Right hindlimb (tissue), 1 donor: Measurements from ENCODE around the gene SMYD1.
"Not testable (repeated sequence)": the region's sequence is repeated elsewhere in the genome, so short reads cannot be mapped to it uniquely, and the experiment has no call there.

ENCODE experiments used
- DNase-seq: peaks from one replicate; pipeline ENCODE4 v3.0.0-alpha.2; 2018

Gene SMYD1

DNA sequence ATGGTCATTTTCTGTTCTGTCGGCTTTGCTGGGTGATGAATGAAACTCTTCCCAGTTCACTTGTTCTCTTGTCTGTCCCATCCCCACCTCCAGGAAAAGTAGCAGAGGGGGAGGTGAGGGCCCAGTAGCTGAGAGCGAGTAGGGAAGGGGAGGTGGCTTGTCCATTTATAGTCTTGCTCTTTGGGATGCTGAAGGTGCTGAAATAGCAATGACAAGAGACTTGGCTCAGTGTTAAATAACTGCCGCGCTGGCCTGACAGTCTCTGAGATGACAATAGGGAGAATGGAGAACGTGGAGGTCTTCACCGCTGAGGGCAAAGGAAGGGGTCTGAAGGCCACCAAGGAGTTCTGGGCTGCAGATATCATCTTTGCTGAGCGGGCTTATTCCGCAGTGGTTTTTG, at the start of gene SMYD1:
Gene SMYD1 (plus strand): TSS at position 228 of the 400 bp plus-strand sequence. CDS start 40 bp downstream, at position 268.
- no peak for DNase-seq

DNA sequence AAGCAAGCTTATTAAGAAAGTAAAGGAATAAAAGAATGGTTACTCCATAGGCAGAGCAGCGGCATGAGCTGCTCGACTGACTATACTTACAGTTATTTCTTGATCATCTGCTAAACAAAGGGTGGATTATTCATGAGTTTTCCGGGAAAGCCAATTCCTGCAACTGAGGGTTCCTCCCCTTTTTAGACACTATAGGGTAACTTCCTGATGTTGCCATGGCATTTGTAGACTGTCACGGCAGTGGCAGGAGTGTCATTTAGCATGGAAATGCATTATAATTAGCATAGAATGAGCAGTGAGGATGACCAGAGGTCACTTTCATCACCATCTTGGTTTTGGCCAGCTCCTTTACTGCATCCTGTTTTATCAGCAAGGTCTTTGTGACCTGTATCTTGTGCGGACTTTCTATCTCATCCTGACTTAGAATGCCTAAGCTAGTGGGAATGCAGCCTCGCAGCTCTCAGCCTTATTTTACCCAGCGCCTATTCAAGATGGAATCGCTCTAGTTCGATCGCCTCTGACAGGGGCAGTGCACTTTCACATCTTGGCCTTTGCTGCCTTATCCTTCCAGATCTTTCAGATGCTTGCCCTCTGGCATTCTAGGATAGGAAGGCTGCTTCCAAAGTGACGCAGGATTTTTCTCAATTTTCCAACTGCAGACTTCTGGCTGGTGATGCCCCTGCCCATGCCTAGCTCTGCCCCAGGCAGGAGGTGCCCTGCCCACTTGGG, 49.4 kb upstream of the SMYD1 start:
- DNase-seq, result not testable (repeated sequence)

DNA sequence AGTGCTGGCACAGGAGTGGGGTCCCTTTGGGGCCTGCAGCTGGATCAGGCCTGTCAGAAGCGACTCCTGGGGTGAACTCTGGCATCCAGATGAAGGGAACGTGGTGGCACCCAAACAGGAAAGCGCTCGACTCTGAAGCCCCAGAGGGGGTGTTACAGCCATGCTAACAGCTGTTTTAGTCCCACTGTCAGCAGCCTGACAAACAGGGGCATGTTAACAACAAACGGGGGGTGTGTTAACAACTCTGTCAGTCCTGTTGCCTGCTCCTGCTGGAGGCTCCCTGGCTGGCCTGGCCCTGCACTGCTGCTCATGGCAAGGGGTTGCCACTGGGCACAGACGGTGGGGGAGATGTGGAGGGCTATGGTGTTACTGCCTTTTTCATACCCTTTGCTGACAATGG, 48.7 kb upstream of the SMYD1 start:
- DNase-seq, result no peak

DNA sequence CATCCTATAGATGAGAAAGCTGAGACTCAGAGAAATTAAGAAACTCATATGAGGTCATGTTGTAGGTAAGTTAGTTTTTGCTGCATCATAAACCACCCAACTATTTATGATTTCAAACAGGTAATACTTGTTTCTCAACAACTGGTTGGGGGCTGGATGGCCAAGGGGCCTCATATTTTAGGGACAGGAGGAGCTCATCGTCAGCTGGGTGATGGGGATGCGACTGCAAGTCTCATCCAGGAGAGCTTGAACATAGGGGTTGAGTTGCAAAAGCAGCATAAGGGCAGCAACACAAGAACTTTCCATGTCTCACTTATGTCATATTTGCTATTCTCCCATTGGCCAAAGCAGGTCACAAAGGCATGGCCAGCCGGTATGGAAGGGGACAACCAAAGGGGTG, 47.6 kb upstream of the SMYD1 start:
- no peak for DNase-seq

DNA sequence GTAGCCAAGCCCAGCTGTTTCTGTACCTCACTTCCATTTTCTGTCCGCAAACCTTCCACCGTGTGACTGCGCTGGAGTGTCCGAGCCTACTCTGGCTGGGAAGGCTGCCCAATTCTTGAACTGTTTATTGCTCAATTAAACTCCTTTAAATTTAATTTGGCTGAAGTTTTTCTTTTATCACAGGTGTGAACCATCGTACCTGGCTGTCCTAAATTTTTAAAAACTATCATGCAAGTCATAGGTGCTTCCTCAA, 45.0 kb upstream of the SMYD1 start:
- DNase-seq, result no peak

DNA sequence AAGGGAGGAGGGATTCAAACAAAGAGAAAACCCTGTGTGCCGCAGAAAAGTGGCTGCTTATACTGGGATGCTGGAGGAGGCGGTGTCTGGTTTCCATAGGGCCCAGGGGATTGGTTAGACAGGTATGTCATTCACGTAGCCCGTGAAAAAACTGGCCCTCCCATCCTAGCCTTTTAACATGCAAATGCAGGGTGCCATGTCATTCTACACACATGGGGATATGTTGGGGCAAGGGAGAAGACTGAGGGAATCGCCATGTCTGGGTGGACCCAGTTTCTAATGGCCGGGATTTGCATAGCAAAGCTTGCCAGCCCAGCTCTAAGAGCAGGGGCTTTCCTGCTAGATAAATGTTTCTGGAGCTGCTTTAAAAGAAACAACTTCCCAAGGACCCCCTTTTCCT, 43.1 kb upstream of the SMYD1 start:
- DNase-seq, result no peak

DNA sequence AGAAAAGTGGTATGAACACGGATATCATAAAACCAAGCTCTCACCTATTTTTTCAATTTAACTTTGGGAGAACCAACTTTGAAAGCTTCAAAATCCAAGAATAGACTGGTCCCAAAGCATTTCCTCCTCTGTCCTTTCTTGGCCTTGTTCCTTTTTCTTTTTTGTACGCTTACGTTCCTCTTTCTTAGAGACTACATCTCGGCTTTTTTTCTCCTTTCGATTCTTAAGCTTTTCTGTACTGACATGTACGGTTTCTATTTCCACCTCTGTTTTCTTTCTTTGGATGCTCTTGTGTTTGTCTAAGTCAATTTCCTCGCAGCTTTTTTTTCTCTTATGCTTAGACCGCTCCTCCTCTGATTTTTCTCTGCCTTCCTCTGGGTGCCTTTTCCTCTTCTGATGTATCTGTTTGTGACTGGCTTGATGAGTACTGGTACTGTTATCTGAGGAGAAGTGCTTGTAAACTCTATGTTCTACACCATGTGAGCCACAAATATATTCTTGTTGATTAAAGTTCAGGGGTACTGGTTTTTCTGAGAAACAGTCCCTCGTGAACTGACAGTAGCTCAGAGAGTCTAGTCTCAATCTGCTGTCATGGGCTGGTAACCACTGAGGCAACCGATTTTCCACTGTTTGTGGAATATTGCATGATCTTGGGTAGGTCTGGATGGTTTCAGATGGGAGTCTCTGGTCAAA, 39.8 kb upstream of the SMYD1 start:
- DNase-seq, result no peak

DNA sequence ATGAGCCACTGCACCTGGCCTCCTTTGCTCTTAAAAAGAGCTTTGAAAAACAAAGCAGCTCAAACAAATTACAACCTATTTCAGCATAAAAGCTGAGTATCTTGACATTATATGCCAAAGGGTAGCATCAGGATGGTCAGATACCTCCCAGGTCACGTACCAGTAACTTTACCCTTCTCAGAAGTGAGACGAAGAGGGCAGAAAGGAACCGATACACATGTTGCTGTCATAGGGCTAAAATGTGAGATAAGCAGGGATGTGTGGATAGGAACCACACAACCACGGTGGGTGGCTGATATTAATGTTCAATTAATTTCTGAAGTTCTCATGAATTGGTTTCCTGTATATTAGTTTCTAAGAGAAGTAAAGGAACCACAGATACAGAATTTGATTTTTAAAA, 38.7 kb upstream of the SMYD1 start:
- DNase-seq, result no peak

DNA sequence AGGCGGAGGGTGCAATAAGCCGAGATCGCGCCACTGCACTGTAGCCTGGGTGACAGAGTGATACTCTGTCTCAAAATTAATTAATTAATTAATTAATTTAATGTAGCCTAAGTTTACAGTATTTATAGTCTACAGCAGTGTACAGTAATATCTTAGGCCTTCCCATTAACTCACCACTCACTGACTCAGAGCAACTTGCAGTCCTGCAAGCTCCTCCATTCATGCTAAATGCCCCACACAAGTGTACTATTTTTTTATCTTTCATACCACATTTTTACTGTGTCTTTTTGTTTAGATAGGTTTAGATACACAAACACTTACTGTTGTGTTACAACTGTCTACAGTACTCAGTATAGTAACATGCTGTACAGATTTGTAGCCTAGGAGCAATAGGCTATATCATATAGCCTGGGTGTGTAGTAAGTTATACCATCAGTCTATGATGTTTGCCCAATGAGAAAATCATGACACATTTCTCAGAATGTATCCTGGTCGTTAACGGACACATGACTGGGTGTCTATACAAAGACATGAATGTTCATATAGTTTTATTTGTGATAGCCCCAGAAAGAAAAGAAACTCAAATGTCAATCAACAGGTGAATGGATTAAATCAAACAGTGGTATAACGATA, 35.4 kb upstream of the SMYD1 start:
- no peak for DNase-seq

DNA sequence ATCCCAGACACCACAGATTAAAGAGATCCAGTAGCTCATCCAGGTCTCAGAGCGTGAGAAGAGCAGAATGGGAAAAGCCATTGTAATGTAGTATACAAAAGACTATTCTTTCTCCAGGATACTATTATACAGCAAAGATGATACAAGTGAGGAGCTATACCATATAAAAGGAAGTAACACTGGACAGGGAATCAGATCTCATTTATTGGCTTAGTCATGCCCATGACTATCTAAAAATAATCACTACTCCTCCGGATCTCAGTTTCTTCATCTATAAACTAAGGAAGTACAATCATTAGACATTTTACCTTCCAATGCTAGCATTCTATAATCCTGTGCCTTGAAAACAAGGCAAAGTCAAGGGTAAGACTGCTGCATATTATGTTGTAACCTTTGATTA, 31.4 kb upstream of the SMYD1 start:
- DNase-seq, result no peak

DNA sequence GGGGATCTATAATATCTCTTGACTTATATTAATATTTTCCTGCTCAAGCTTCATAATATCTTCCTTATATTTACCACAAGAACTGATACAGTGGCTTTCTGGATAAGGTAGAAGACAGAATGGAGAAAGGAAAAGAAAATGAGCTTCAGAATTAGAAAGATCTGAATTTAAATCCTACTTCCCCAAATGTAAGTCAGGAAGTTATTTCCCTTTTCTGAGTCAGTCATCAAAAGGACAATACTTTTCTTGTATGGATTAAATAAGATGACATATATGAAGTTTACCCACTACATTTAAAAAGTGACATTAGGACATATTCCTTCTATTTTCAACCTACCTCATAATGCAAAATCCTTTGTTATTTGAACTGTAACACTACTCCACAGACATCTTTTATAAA, 31.0 kb upstream of the SMYD1 start:
- no peak for DNase-seq

DNA sequence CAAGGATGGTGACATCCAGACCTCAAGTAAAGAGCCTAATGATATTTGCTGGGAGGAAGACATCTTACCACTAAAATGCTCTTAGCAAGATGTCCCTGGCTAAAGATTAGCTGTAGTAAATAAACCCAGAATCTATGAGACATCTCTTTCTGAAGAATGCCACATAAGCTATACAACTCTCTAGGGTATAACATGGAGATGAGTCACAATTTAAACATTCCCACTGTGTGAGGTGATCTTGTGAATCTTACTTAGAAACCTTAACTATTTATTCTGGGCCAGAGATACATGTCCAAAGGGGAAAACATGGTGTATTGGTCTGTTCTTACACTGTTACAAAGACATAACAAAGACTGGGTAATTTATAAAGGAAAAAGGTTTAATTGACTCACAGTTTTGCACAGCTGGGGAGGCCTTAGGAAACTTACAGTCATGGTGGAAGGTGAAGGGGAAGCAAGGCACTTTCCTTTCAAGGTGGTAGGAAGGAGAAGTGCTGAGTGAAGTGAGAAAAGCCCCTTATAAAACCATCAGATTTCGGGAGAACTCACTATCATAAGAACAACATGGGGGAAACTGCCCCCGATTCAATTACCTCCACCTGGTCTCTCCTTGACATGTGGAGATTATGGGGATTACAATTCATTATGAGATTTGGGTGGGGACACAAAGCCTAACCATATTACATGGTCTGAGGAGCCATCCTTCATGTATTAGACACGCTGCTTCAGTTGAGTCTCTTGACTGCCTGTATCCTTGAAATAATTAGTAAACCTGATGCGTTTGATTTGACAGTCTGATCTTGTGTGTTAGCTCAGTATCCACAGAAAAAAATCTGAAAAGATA, 29.1 kb upstream of the SMYD1 start:
- no peak for DNase-seq

DNA sequence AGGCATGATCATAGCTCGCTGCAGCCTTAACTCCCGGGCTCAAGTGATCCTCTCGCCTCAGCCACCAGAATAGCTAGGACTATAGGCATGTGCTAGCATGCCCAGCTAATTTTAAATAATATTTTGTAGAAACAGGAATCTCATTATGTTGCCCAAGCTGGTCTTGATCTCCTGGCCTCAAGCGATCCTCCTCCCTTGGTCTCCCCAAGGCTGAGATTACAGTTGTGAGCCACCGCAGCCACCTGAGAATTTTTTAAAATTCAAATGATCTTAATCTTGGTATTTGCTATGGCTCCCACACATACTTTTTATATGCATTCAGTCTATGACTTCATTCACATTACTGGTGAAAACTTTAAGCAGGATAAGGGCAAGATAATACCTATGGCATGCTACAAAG, 25.1 kb upstream of the SMYD1 start:
- DNase-seq, result no peak

DNA sequence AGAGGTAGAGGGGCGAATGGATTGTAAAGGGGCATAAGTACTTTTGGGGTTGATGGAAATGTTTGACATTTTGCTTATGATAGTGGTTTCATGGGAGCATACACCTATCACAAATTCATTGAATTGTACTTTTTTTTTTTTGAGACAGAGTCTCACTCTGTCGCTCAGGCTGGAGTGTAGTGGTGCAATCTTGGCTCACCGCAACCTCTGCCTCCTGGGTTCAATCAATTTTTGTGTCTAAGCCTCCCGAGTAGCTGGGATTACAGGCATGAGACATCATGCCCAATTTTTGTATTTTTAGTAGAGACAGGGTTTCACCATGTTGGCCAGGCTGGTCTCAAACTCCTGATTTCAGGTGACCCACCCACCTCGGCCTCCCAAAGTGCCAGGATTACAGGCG, 22.1 kb upstream of the SMYD1 start:
- not testable (repeated sequence) for DNase-seq

DNA sequence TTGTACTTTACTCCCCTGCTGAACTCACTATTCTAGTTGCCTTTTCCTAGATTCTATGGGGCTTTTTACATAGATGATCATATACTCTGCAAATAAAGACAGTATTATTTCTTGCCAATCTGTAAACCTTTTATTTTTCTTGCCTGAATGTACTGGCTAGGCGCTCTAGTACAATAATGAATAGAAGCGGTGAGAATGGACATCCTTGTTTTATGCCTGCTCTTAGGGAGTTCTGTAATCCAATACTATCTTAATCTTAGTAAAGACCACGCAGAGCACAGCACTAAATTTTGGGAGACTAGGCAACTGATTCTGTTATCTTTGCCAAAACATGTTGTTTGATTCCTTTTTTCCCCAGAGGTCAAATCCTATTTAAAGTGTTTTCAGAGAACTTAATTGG, 19.1 kb upstream of the SMYD1 start:
- DNase-seq, result no peak

DNA sequence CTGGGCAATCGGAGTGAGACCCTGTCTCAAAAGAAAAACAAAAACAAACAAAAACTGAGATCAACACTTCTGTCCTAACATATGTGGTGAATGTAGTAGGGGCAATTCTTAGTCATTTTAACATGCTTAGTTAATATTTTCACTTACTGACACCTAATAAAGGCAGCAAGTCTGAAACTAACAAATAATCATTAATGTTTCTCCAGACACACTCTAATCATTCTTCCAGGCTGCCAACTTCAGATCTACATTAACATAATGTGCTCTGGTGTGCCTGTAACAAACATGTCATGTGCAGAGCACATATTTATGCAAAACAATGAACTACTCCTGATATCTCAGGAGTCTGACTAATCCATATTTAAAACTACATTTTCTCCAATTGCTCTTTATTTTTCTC, 18.0 kb upstream of the SMYD1 start:
- DNase-seq, result no peak

DNA sequence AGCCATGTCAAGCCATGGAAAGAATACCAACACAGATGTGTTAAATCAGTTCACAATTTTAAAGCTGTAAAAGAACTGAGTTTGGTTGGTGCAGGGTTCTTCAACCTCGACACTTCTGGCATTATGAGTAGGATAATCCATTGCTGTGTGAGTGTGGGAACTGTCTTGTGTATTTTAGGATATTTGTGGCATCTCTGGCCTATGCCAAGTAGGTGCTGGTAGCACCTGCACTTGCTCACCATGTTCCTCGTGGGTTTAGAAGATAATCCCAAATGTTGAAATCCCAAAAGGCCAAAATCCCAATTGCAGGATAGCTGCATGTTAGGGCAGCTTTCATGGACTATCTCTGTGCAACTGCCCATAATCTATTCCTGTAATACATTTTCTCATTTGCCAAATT, 15.8 kb upstream of the SMYD1 start:
- DNase-seq, result no peak

DNA sequence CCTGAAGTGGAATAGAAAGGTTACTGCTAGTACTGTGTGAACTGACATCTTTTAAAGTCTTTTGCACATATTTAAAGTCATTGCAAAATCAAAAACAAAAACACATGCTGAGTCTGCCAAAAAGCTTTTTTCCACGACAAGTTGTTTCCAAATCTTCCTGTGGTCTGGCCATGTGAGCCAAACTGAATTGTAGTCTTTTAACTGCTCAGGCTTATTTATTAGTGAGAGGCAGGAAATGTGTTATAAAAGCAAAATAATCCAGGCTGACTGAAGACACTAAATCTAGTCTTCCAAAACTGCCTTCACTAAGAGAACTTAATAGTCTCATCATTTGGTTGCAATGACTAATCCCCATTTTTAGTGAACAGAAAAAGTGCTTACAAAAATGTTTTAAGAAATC, 14.3 kb upstream of the SMYD1 start:
- DNase-seq, result no peak

DNA sequence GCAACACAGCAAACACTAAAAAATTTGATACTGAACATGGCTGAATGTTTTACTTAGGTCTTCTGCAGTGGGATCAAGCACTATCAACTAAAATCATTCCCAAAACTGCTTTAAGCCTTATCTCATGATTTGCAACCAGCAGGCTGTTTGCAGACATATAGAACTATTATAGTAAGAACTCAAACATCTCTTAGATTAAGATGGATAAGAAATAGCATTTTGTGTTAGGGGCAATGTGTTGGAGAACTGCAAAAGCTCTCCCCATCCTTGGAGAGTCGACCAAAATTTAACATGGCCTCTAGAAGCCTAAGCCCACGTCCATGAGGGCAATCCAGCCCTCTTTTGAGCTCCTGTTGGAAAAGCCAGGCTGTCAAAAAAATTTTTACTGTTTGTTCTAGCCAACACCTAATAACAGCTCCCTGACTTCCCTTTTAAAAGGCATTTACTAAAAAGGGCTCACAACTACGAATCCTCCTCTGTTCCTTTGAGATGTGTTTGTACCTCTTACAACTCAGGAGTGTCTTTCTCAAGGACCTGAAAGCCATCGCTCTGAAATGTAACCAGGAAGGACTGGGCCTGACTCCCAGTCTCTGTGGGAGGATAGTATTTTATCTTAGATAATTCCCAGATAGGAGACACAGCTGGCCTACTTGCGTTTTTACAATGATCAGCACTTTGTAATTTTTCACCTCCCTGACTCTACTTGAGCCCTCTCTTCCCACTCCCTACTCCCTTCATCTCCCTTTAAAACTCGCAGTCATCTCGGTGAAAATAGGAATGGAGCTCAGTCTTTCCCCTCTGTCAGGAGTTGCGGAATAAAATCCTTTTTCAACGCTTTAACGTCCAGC, 13.5 kb upstream of the SMYD1 start:
- DNase-seq, result no peak

DNA sequence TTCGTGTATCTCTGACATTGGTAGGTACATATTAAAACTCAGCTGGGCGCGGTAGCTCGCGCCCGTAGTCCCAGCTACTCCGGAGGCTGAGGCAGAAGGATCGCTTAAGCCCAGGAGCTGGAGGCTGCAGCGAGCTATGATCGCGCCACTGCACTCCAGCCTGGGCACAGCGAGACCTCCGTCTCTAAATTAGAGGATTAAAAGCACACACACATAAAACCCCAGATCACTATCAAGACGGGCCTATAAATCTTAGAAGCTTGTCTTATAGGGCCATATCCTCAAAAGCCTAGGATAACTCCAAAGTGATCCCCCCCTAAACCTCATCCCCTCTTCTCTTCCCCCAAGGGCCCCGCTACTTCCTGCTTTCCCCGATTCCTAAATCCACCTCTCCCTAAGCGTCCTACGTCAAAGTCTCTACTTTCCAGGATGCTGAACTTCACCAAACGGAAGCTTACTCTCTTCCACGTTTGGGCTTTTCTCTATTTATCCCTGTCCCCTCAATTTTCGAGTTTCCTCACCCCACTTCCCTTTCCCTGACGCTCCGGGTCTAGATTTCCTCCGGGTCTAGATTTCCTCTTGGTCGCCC, 12.7 kb upstream of the SMYD1 start:
- DNase-seq, result peak; percentile 47

DNA sequence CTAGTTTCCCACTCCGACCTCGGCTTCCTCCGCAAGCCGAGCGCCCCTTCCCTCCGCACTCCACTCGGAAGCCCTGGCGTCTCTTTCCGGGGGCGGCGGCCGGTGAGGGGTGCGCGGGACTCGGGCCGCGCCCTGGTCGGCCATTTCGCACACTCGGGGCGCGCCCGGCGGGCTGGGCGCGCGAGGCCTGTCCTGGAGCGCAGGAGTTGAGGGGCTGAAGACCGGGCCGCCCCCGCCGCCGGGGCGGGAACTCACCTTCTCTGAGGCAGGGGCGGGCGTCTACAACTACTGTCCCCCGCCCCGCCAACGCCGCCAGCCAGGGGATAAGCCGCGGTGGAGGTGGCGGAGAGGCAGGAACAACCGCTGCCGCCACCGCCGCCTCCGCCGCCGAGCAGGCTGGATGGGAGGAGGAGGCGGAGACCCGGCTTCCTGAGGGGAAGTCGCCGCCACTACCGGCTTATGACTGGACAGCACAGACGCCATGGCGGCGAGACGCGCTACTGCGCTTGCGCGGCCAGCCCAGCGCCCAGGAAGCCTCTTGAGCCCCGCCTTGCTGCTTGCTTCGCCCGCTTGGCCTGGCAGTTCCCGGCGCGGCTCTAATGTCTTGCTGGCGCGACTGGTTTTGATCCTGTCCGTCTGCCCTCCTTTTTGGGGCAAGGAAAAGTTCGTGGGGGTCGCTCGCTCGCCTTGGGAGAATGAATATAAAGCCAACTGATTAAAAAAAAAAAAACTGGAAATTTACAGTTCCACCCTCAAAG, 12.1 kb upstream of the SMYD1 start, which contains the start of gene KRCC1:
Gene KRCC1 (minus strand): TSS at position 413 of the 758 bp plus-strand sequence. CDS start 27,220 bp downstream, outside the sequence.
- peak; percentile 96 for DNase-seq
